Stimulated activated CD8-positive, alpha-beta memory T cell treated with anti-CD3 and anti-CD28 coated beads, Interleukin-12 subunit alpha, Interleukin-12 subunit beta, amount 100 ng/mL, for 1 hour (primary cell): ENCODE measurements around the gene B3GNT9.

Experiments
- DNase-seq: peaks from one replicate; pipeline ENCODE4 v3.0.0-alpha.2; 2020; ENCODE audit warnings: low read depth

Gene B3GNT9

GRCh38 chr16:67150833-67151396 is at the start of gene B3GNT9:
Gene B3GNT9, minus strand, starts transcription at chr16:67150998. Its CDS starts 513 bp downstream, at chr16:67150485.
- no peak for DNase-seq

- no peak for DNase-seq
Observed at GRCh38 chr16:67200491-67200890, 49.7 kb upstream of the B3GNT9 start.

GRCh38 chr16:67199808-67200198 is 49.0 kb upstream of the B3GNT9 start:
- DNase-seq, result no peak

- DNase-seq, result no peak
Observed at GRCh38 chr16:67199011-67199807, 48.4 kb upstream of the B3GNT9 start, which contains the start of gene ELMO3. Gene ELMO3, plus strand, starts transcription at chr16:67199131. Its CDS starts 196 bp downstream, at chr16:67199327.

- no peak for DNase-seq
Observed at GRCh38 chr16:67198238-67198734, 47.5 kb upstream of the B3GNT9 start.

GRCh38 chr16:67197704-67198103 is 46.9 kb upstream of the B3GNT9 start:
- no peak for DNase-seq

GRCh38 chr16:67196881-67197280 is 46.1 kb upstream of the B3GNT9 start:
- no peak for DNase-seq

GRCh38 chr16:67195676-67196075 is 44.9 kb upstream of the B3GNT9 start:
- DNase-seq, result no peak

- DNase-seq, result no peak
Observed at GRCh38 chr16:67194260-67194659, 43.5 kb upstream of the B3GNT9 start.

- DNase-seq, result no peak
Observed at GRCh38 chr16:67193536-67193935, 42.7 kb upstream of the B3GNT9 start.

GRCh38 chr16:67192781-67193361 is 42.1 kb upstream of the B3GNT9 start:
- DNase-seq, result no peak

GRCh38 chr16:67191995-67192681 is 41.3 kb upstream of the B3GNT9 start, which contains the start of gene E2F4:
Gene E2F4, plus strand, starts transcription at chr16:67192155. Its CDS starts 73 bp downstream, at chr16:67192228.
- peak; percentile 76 for DNase-seq

GRCh38 chr16:67191411-67191994 is 40.7 kb upstream of the B3GNT9 start:
- DNase-seq, result no peak

GRCh38 chr16:67190448-67191399 is 39.9 kb upstream of the B3GNT9 start:
- no peak for DNase-seq

GRCh38 chr16:67190041-67190440 is 39.2 kb upstream of the B3GNT9 start, which contains the start of gene EXOC3L1:
Gene EXOC3L1, minus strand, starts transcription at chr16:67190136. Its CDS starts 460 bp downstream, at chr16:67189676.
- no peak for DNase-seq

GRCh38 chr16:67188798-67189197 is 38.0 kb upstream of the B3GNT9 start:
- no peak for DNase-seq

GRCh38 chr16:67188323-67188722 is 37.5 kb upstream of the B3GNT9 start:
- DNase-seq, result no peak

GRCh38 chr16:67187175-67187890 is 36.5 kb upstream of the B3GNT9 start:
- no peak for DNase-seq

- no peak for DNase-seq
Observed at GRCh38 chr16:67186550-67186950, 35.8 kb upstream of the B3GNT9 start.

- DNase-seq, result no peak
Observed at GRCh38 chr16:67185651-67186134, 34.9 kb upstream of the B3GNT9 start.
